Measurements from ENCODE around the gene RNF217. TPM values are rescaled to one million over a fixed set of nuclear protein-coding genes. Genes with fewer than 3 reads are reported as not detected.

Gene RNF217
- total and polyA plus RNA-seq, 4 donors: 5.0 to 79.5 (median 33.4) TPM

- no peaks in the 10 kb centered on the region for H3K27me3 ChIP-seq (ENCODE audit: control insufficient read depth in 1 of 2, insufficient read depth in 2 of 2, low read length in 1 of 2)
- DNase-seq (no peak), ATAC-seq (ENCODE audit: low FRiP score) (no peak)
- no peaks in the 10 kb centered on the region for H3K9me3 ChIP-seq (ENCODE audit: control insufficient read depth, low read length)
- H3K4me3 ChIP-seq (ENCODE audit: low read length in 2 of 2): no peak overlapping the region
- H3K36me3 ChIP-seq (ENCODE audit: control insufficient read depth in 1 of 2, insufficient read depth in 2 of 2, low read length in 1 of 2): no peaks in the 10 kb centered on the region
- intact Hi-C loops (cut with DNase I): no loop called here
- WGBS, 2 donors: 93 to 95% methylated on average over 6 of the region's 6 CpGs
- H3K27ac ChIP-seq (ENCODE audit: low read depth in 1 of 2, low read length in 2 of 2): no peak overlapping the region
- H3K4me1 ChIP-seq (ENCODE audit: control insufficient read depth in 1 of 2, insufficient read depth in 2 of 2, low read length in 2 of 2): no peaks in the 10 kb centered on the region
Observed at GRCh38 chr6:124937645-124938044, 24.6 kb upstream of the RNF217 start.

DNA sequence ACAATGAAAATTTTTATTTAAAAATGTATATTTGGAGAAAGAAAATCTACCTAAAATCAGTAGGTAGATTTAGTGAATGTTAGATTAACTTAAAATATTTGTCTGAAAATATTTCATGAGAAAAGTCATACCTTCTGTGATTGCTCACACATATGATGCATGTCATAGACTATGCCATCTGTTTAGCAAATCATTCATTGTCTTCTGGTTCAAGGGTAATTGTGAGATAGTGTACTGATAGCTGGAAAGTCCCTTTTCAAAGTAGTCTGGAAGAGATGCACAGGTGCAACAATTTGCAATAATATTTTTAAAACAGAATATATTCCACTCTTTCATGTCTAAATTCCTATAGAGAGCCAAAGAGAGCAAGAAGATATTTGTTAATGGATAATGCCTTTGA lies 21.0 kb upstream of the RNF217 start:
- H3K27me3 ChIP-seq (ENCODE audit: control insufficient read depth in 1 of 2, insufficient read depth in 2 of 2, low read length in 1 of 2): no peaks in the 10 kb centered on the region
- DNase-seq: no peak
- ATAC-seq (ENCODE audit: low FRiP score): no peak
- intact Hi-C loops (cut with DNase I): no loop called here
- no peaks in the 10 kb centered on the region for H3K9me3 ChIP-seq (ENCODE audit: control insufficient read depth, low read length)
- no peak overlapping the region for H3K27ac ChIP-seq (ENCODE audit: low read depth in 1 of 2, low read length in 2 of 2)
- no peaks in the 10 kb centered on the region for H3K4me1 ChIP-seq (ENCODE audit: control insufficient read depth in 1 of 2, insufficient read depth in 2 of 2, low read length in 2 of 2)
- H3K4me3 ChIP-seq (ENCODE audit: low read length in 2 of 2): no peak overlapping the region
- no peaks in the 10 kb centered on the region for H3K36me3 ChIP-seq (ENCODE audit: control insufficient read depth in 1 of 2, insufficient read depth in 2 of 2, low read length in 1 of 2)

GRCh38 chr6:124943658-124944057 lies 18.6 kb upstream of the RNF217 start:
- DNase-seq: no peak
- WGBS, 2 donors: 83 to 90% methylated on average over 1 of the region's 1 CpG
- H3K27ac ChIP-seq (ENCODE audit: low read depth in 1 of 2, low read length in 2 of 2): no peak overlapping the region
- H3K4me3 ChIP-seq (ENCODE audit: low read length in 2 of 2): no peak overlapping the region
- no peaks in the 10 kb centered on the region for H3K36me3 ChIP-seq (ENCODE audit: control insufficient read depth in 1 of 2, insufficient read depth in 2 of 2, low read length in 1 of 2)
- no peaks in the 10 kb centered on the region for H3K27me3 ChIP-seq (ENCODE audit: control insufficient read depth in 1 of 2, insufficient read depth in 2 of 2, low read length in 1 of 2)
- no peaks in the 10 kb centered on the region for H3K4me1 ChIP-seq (ENCODE audit: control insufficient read depth in 1 of 2, insufficient read depth in 2 of 2, low read length in 2 of 2)
- intact Hi-C loops (cut with DNase I): no loop called here
- H3K9me3 ChIP-seq (ENCODE audit: control insufficient read depth, low read length): no peaks in the 10 kb centered on the region
- no peak for ATAC-seq (ENCODE audit: low FRiP score)

- H3K27me3 ChIP-seq (ENCODE audit: control insufficient read depth in 1 of 2, insufficient read depth in 2 of 2, low read length in 1 of 2): no peaks in the 10 kb centered on the region
- no peaks in the 10 kb centered on the region for H3K9me3 ChIP-seq (ENCODE audit: control insufficient read depth, low read length)
- DNase-seq (no peak), ATAC-seq (ENCODE audit: low FRiP score) (no peak)
- H3K36me3 ChIP-seq (ENCODE audit: control insufficient read depth in 1 of 2, insufficient read depth in 2 of 2, low read length in 1 of 2): no peaks in the 10 kb centered on the region
- 64 to 70% methylated on average over 2 of the region's 2 CpGs for WGBS, 2 donors
- H3K4me3 ChIP-seq (ENCODE audit: low read length in 2 of 2): no peak overlapping the region
- no peak overlapping the region for H3K27ac ChIP-seq (ENCODE audit: low read depth in 1 of 2, low read length in 2 of 2)
- intact Hi-C loops (cut with DNase I): no loop called here
- H3K4me1 ChIP-seq (ENCODE audit: control insufficient read depth in 1 of 2, insufficient read depth in 2 of 2, low read length in 2 of 2): no peaks in the 10 kb centered on the region
Observed at GRCh38 chr6:124947971-124948451, 14.2 kb upstream of the RNF217 start.

GRCh38 chr6:124949706-124950105 lies 12.5 kb upstream of the RNF217 start:
- H3K4me3 ChIP-seq (ENCODE audit: low read length in 2 of 2): no peak overlapping the region
- H3K9me3 ChIP-seq (ENCODE audit: control insufficient read depth, low read length): no peaks in the 10 kb centered on the region
- DNase-seq (no peak), ATAC-seq (ENCODE audit: low FRiP score) (no peak)
- 58 to 62% methylated on average over 3 of the region's 3 CpGs for WGBS, 2 donors
- H3K27ac ChIP-seq (ENCODE audit: low read depth in 1 of 2, low read length in 2 of 2): no peak overlapping the region
- no peaks in the 10 kb centered on the region for H3K4me1 ChIP-seq (ENCODE audit: control insufficient read depth in 1 of 2, insufficient read depth in 2 of 2, low read length in 2 of 2)
- intact Hi-C loops (cut with DNase I): loop anchor here in 1 of 2 donors (5.0 kb wide), 1 partner anchor 77 kb away; no protein-coding TSS in a partner anchor
- no peaks in the 10 kb centered on the region for H3K36me3 ChIP-seq (ENCODE audit: control insufficient read depth in 1 of 2, insufficient read depth in 2 of 2, low read length in 1 of 2)
- no peaks in the 10 kb centered on the region for H3K27me3 ChIP-seq (ENCODE audit: control insufficient read depth in 1 of 2, insufficient read depth in 2 of 2, low read length in 1 of 2)

DNA sequence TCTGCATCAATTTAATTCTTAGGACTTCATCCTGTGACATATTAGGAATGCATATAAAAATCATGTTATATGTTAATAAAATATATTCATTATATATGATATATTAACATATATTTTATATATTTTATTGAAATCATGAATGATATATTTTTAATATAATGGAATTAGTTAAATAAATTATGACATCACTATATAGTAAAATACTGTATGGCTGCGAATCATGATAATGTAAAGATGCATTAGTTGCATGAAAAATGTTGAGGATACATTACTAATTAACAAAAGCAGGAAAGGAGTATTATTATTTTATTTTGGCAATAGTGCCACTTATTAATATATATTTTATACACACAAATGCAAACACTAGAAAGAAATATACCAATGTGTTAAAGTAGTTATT lies 8.4 kb upstream of the RNF217 start:
- no peaks in the 10 kb centered on the region for H3K9me3 ChIP-seq (ENCODE audit: control insufficient read depth, low read length)
- ATAC-seq (ENCODE audit: low FRiP score) (no peak), DNase-seq (no peak)
- WGBS, 2 donors: 93 to 100% methylated on average over 1 of the region's 1 CpG
- H3K4me1 ChIP-seq (ENCODE audit: control insufficient read depth in 1 of 2, insufficient read depth in 2 of 2, low read length in 2 of 2): no peaks in the 10 kb centered on the region
- H3K36me3 ChIP-seq (ENCODE audit: control insufficient read depth in 1 of 2, insufficient read depth in 2 of 2, low read length in 1 of 2): no peaks in the 10 kb centered on the region
- no peaks in the 10 kb centered on the region for H3K27me3 ChIP-seq (ENCODE audit: control insufficient read depth in 1 of 2, insufficient read depth in 2 of 2, low read length in 1 of 2)
- no peak overlapping the region for H3K4me3 ChIP-seq (ENCODE audit: low read length in 2 of 2)
- intact Hi-C loops (cut with DNase I): loop anchor here in 1 of 2 donors (5.0 kb wide), 1 partner anchor 82 kb away; no protein-coding TSS in a partner anchor
- H3K27ac ChIP-seq (ENCODE audit: low read depth in 1 of 2, low read length in 2 of 2): no peak overlapping the region

GRCh38 chr6:124955108-124955856 lies 7.0 kb upstream of the RNF217 start:
- Histone ChIP-seq H3K27ac (ENCODE audit: low read depth in 1 of 2, low read length in 2 of 2) (no peak overlapping the region), H3K4me1 (ENCODE audit: control insufficient read depth in 1 of 2, insufficient read depth in 2 of 2, low read length in 2 of 2) (no peaks in the 10 kb centered on the region), H3K4me3 (ENCODE audit: low read length in 2 of 2) (no peak overlapping the region), H3K36me3 (ENCODE audit: control insufficient read depth in 1 of 2, insufficient read depth in 2 of 2, low read length in 1 of 2) (no peaks in the 10 kb centered on the region), H3K9me3 (ENCODE audit: control insufficient read depth, low read length) (no peaks in the 10 kb centered on the region), H3K27me3 (ENCODE audit: control insufficient read depth in 1 of 2, insufficient read depth in 2 of 2, low read length in 1 of 2) (no peaks in the 10 kb centered on the region)
- WGBS, 2 donors: 55 to 57% methylated on average over 7 of the region's 7 CpGs
- DNase-seq (no peak), ATAC-seq (ENCODE audit: low FRiP score) (peak; percentile 41)
- intact Hi-C loops (cut with DNase I): no loop called here

GRCh38 chr6:124956018-124956417 lies 6.2 kb upstream of the RNF217 start:
- H3K4me1 ChIP-seq (ENCODE audit: control insufficient read depth in 1 of 2, insufficient read depth in 2 of 2, low read length in 2 of 2): no peaks in the 10 kb centered on the region
- no peak for DNase-seq
- no peak for ATAC-seq (ENCODE audit: low FRiP score)
- no peaks in the 10 kb centered on the region for H3K36me3 ChIP-seq (ENCODE audit: control insufficient read depth in 1 of 2, insufficient read depth in 2 of 2, low read length in 1 of 2)
- no peaks in the 10 kb centered on the region for H3K27me3 ChIP-seq (ENCODE audit: control insufficient read depth in 1 of 2, insufficient read depth in 2 of 2, low read length in 1 of 2)
- H3K27ac ChIP-seq (ENCODE audit: low read depth in 1 of 2, low read length in 2 of 2): no peak overlapping the region
- intact Hi-C loops (cut with DNase I): no loop called here
- 92 to 93% methylated on average over 6 of the region's 6 CpGs for WGBS, 2 donors
- H3K4me3 ChIP-seq (ENCODE audit: low read length in 2 of 2): no peak overlapping the region
- no peaks in the 10 kb centered on the region for H3K9me3 ChIP-seq (ENCODE audit: control insufficient read depth, low read length)

- H3K4me3 ChIP-seq (ENCODE audit: low read length in 2 of 2): no peak overlapping the region
- intact Hi-C loops (cut with DNase I): no loop called here
Observed at GRCh38 chr6:124958149-124958548, 4.1 kb upstream of the RNF217 start.

More at GRCh38 chr6:124958149-124958548, 4.1 kb upstream of the RNF217 start:
- no peaks in the 10 kb centered on the region for H3K9me3 ChIP-seq (ENCODE audit: control insufficient read depth, low read length)
- no peak for DNase-seq
- no peak for ATAC-seq (ENCODE audit: low FRiP score)
- no peaks in the 10 kb centered on the region for H3K4me1 ChIP-seq (ENCODE audit: control insufficient read depth in 1 of 2, insufficient read depth in 2 of 2, low read length in 2 of 2)
- no peaks in the 10 kb centered on the region for H3K36me3 ChIP-seq (ENCODE audit: control insufficient read depth in 1 of 2, insufficient read depth in 2 of 2, low read length in 1 of 2)
- no peaks in the 10 kb centered on the region for H3K27me3 ChIP-seq (ENCODE audit: control insufficient read depth in 1 of 2, insufficient read depth in 2 of 2, low read length in 1 of 2)
- no peak overlapping the region for H3K27ac ChIP-seq (ENCODE audit: low read depth in 1 of 2, low read length in 2 of 2)
